ENCODE measurements around the gene METTL4.
A peak's percentile ranks its signal among the peaks of the same experiment; 100 is the strongest.

METTL4 gene

GRCh38 chr18:2587788-2588187 lies 16.5 kb upstream of the METTL4 start:
- ChIA-PET CTCF (interaction anchor here (0.6 kb wide), 1 partner anchor 1117 kb away, joined by 3 read pairs; no protein-coding TSS in a partner anchor), POLR2A (no interaction called here)
- no peak for DNase-seq (ENCODE audit: low read depth, low spot score)
- TF ChIP-seq, protein P1, sequence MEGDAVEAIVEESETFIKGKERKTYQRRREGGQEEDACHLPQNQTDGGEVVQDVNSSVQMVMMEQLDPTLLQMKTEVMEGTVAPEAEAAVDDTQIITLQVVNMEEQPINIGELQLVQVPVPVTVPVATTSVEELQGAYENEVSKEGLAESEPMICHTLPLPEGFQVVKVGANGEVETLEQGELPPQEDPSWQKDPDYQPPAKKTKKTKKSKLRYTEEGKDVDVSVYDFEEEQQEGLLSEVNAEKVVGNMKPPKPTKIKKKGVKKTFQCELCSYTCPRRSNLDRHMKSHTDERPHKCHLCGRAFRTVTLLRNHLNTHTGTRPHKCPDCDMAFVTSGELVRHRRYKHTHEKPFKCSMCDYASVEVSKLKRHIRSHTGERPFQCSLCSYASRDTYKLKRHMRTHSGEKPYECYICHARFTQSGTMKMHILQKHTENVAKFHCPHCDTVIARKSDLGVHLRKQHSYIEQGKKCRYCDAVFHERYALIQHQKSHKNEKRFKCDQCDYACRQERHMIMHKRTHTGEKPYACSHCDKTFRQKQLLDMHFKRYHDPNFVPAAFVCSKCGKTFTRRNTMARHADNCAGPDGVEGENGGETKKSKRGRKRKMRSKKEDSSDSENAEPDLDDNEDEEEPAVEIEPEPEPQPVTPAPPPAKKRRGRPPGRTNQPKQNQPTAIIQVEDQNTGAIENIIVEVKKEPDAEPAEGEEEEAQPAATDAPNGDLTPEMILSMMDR (IDR thresholded peaks at IDR 0.05; ENCODE audit: insufficient read depth, low read length, missing control alignments) = no peak
- H3K4me3 ChIP-seq (ENCODE audit: low read depth, low read length) = no peak overlapping the region

DNA sequence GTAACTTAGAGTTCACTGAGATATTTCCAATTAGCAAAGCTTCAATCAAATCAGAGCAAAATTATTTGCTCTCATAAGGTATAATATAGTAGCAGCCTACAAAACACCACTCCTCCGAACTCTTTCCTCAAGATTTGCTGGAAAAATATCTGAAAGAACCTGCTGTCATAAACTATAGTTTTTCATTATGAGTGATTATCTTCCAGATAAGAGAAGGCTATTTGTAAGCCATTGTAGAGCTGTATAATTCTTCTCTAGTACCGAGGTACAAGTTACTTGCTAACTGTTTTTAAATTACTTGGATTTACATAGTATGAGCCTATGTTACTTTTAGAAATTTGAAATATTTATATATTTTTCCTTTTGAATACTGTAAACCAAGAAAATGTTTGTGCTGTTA lies 2.1 kb upstream of the METTL4 start:
- ChIA-PET CTCF (interaction anchor here (0.9 kb wide), 1 partner anchor 16 kb away, joined by 3 read pairs; no protein-coding TSS in a partner anchor), POLR2A (no interaction called here)
- no peak for DNase-seq (ENCODE audit: low read depth, low spot score)
- peak overlapping the region; percentile 67 for H3K4me3 ChIP-seq (ENCODE audit: low read depth, low read length)
- TF ChIP-seq, protein P1 (IDR thresholded peaks at IDR 0.05; ENCODE audit: insufficient read depth, low read length, missing control alignments) = no peak

DNA sequence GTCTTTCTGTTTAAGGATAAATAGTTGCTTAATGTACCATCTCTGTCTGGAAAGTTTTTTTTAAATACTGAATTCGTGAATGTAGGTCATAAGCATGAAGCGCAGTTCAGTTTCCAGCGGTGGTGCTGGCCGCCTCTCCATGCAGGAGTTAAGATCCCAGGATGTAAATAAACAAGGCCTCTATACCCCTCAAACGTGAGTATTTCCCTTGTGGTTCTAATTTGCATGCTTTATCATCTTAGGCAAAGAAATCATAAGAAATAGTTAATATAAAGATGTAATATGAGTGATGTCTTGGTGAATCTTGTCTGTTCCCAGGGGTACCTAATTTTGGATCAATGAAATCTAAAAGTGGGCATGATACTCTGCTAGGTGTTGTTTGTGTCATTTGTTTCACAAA lies 1.6 kb upstream of the METTL4 start:
- H3K4me3 ChIP-seq (ENCODE audit: low read depth, low read length) = peak overlapping the region; percentile 67
- TF ChIP-seq, protein P1 (IDR thresholded peaks at IDR 0.05; ENCODE audit: insufficient read depth, low read length, missing control alignments) = no peak
- CTCF ChIA-PET = interaction anchor here (0.9 kb wide), 1 partner anchor 16 kb away, joined by 3 read pairs; no protein-coding TSS in a partner anchor
- no peak for DNase-seq (ENCODE audit: low read depth, low spot score)
- POLR2A ChIA-PET = no interaction called here

DNA sequence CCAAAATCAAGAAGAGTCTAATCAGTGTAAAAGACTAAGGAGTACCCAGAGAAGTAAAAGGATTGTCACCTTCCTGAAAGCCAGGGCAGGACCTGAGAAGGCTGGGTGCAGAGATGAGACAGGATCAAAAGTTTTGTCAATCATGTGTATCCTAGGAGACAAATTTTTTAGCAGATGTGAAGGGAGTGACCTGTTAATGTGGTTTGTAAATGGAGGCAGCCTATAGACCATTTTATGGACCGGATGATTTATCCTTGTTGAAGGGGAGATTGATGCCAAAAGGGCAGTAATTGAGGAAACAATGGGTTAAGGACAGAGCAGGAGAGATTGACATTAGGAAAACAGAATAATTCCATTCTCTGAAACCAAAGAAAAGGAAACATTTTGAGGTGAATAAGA lies 865 bp upstream of the METTL4 start:
- CTCF ChIA-PET = no interaction called here
- POLR2A ChIA-PET = no interaction called here
- TF ChIP-seq, protein P1 (IDR thresholded peaks at IDR 0.05; ENCODE audit: insufficient read depth, low read length, missing control alignments) = no peak
- peak overlapping the region; percentile 67 for H3K4me3 ChIP-seq (ENCODE audit: low read depth, low read length)
- no peak for DNase-seq (ENCODE audit: low read depth, low spot score)

DNA sequence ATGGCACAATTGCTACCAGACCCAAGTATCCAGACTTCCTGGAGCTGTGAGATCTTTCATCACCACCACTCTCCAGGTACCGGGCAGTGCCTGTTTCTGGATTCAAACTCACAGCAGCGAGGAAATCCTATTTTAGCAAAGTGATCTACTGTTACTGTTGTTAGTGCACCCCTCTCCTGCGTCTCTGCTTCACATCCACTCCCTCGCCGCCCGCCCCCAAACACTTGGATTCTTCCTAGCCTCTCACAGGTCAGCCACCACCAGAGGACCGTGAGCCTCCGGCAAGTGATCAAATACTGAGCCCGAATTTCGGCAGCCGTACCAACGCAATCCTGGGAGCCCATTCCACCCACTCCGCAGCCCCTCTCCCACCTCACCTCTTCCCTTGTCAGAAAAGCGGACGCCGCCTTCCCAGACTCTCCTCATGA lies 519 bp downstream of the METTL4 start:
- TF ChIP-seq, protein P1 (IDR thresholded peaks at IDR 0.05; ENCODE audit: insufficient read depth, low read length, missing control alignments) = peak; percentile 17
- CTCF ChIA-PET = no interaction called here
- POLR2A ChIA-PET = interaction anchor here (1.2 kb wide), 1 partner anchor 677 kb away, joined by 5 read pairs; the partner anchor contains the start of gene MYL12A
- peak; percentile 16 for DNase-seq (ENCODE audit: low read depth, low spot score)
- peak overlapping the region; percentile 67 for H3K4me3 ChIP-seq (ENCODE audit: low read depth, low read length)

GRCh38 chr18:2569338-2570207 lies 1.7 kb downstream of the METTL4 start:
- no peak for DNase-seq (ENCODE audit: low read depth, low spot score)
- TF ChIP-seq, protein P1 (IDR thresholded peaks at IDR 0.05; ENCODE audit: insufficient read depth, low read length, missing control alignments) = no peak
- ChIA-PET POLR2A (no interaction called here), CTCF (no interaction called here)
- H3K4me3 ChIP-seq (ENCODE audit: low read depth, low read length) = peak overlapping the region; percentile 67
